Kidney capillary endothelial cell (primary cell): Measurements from ENCODE around the gene CFAP43.

Source experiments
- DNase-seq: peaks from one replicate; pipeline ENCODE4 v3.0.0-alpha.2; 2018; ENCODE audit warnings: low spot score

Gene CFAP43, protein sequence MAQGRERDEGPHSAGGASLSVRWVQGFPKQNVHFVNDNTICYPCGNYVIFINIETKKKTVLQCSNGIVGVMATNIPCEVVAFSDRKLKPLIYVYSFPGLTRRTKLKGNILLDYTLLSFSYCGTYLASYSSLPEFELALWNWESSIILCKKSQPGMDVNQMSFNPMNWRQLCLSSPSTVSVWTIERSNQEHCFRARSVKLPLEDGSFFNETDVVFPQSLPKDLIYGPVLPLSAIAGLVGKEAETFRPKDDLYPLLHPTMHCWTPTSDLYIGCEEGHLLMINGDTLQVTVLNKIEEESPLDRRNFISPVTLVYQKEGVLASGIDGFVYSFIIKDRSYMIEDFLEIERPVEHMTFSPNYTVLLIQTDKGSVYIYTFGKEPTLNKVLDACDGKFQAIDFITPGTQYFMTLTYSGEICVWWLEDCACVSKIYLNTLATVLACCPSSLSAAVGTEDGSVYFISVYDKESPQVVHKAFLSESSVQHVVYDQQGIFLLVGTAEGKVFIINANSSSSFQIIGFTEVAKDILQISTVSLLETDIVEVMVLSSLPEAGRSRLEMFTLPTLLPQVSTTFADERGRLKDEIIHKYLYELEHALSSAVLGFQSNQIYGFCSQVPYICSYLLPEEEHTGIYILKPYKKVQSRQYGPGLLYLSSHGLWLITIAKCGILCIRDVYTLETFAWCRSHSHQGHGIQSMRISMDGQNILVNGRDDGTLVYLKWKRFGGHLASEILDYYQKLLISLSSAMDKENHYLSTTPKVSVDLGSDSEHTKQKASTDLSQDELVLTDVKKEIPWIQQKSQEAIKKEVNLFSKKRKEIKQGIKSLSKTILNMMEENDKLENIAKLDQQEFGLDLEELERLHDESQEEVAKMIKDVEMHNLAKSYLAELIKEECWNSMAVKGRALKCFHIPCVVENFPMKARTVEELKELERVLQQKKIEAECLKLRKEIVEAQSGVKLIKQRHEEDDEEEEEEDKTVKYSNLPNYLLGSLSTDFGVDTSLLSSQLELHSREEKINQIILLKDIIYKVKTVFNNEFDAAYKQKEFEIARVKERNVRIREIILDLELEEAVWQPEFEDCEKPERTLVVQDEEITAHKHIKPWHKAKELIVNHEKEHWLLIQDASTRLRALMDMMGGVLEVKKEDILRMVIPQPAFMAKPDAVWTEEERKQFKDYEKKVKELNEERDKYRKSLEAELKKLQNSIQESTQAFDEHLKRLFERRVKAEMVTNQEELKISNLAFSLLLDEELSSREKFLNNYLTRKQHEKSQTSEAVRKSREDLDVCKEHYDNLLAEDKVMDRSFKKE (N-terminal part only)

DNA sequence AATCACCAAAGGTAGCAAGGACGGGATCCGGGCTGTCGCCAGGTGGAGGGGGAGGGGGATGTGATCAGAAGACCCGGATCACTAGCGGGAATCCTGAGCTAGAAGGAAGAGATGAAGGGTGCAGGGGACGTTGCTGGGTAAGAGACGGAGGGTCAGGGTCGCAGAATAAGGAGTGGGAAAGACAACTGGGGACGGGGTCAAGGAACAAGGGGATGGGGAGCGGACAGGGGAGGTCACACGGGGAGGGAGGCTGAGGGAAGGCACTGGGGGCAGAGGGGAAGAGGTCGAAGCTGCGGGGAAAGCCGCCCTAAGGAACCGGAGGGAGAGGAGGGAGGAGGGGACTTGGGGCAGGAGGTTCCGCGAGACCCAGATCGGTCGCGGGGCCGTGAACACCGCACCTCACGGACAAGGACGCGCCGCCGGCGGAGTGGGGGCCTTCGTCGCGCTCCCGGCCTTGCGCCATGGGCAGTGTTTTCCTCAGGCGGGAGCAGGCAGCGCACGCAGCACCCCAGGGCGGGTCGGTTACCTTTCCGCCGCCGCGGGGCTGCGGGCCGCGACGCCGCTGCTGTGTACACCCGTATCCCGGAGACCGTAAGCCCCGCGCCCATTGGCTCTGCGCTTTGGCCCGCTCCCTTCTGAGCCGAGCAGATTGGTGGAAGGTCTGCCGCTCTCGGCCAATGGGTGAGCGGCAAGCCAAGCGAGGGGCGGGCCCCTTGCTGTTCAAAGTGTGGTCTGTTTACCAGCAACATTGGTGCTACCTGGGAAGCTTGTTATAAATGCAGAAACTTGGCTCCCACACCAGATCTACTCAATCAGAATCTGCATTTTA lies at the start of gene CFAP43:
Gene CFAP43 (minus strand): TSS at position 581 of the 829 bp plus-strand sequence. CDS start 118 bp downstream, at position 463.
- DNase-seq, result peak; percentile 88

- DNase-seq, result no peak
Measured at GRCh38 chr10:104281694-104282093, 49.5 kb upstream of the CFAP43 start.

GRCh38 chr10:104279550-104280259 lies 47.5 kb upstream of the CFAP43 start:
- no peak for DNase-seq

DNA sequence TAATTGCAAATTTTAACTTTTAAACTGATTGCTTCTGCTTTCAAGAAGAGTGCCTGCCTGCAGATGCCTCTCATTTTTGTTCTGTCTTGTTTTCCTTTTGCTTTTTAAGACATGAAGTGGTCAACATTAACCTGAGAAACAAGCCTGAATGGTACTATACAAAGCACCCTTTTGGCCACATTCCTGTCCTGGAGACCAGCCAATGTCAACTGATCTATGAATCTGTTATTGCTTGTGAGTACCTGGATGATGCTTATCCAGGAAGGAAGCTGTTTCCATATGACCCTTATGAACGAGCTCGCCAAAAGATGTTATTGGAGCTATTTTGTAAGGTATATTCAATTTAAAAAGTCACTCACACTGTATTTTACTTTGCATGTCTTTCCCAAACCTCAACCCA lies 45.6 kb upstream of the CFAP43 start:
- DNase-seq, result no peak

GRCh38 chr10:104276192-104276591 lies 44.0 kb upstream of the CFAP43 start:
- no peak for DNase-seq

GRCh38 chr10:104274762-104275721 lies 42.9 kb upstream of the CFAP43 start:
- DNase-seq, result no peak

GRCh38 chr10:104273899-104274575 lies 41.9 kb upstream of the CFAP43 start:
- DNase-seq, result no peak

GRCh38 chr10:104273286-104273685 lies 41.1 kb upstream of the CFAP43 start:
- no peak for DNase-seq

GRCh38 chr10:104268713-104269645 lies 36.8 kb upstream of the CFAP43 start, which contains the start of gene GSTO2:
TSS of gene GSTO2 (plus strand) at chr10:104269184. CDS start at chr10:104274916, 5,732 bp downstream.
- DNase-seq, result peak; percentile 90

GRCh38 chr10:104268405-104268712 lies 36.2 kb upstream of the CFAP43 start:
- DNase-seq, result no peak

GRCh38 chr10:104267721-104268404 lies 35.7 kb upstream of the CFAP43 start:
- DNase-seq, result no peak

DNA sequence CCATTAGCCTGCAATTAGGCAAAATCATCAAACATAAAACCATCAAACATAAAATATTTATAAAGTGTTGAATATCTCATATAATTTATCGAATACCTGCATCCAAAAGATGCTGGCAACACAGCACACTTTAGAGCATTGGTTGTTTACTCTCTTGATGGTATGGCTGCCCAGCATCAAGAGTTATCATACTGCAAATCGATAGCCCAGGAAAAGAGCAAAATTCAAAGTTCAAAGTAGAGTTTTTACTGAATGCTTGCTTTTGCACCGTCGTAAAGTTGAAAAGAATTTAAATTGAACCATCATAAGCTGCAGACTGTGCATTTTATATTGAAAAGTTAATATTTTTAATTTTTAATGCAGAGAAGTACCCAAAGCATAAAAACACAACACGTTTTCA lies 32.6 kb upstream of the CFAP43 start:
- DNase-seq, result no peak

GRCh38 chr10:104262055-104262454 lies 29.9 kb upstream of the CFAP43 start:
- DNase-seq, result no peak

DNA sequence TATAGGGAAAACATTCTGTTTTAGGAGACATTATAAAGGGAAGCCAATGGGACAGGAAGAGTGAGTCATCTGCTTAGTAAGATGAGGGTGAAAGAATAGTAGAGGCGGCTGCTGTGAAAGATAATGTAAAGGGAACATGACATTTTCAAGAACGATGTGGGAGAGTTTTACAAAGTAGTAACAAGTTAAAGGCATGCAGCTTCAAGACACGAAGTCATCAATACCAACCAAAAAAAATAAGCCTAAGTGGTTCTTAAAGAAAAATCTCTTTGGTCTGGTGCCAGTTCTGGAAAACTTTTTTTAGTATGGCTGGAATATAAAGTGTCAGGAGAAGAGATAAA lies 28.6 kb upstream of the CFAP43 start:
- peak; percentile 81 for DNase-seq

- DNase-seq, result no peak
Measured at GRCh38 chr10:104259999-104260774, 28.0 kb upstream of the CFAP43 start.

- no peak for DNase-seq
Measured at GRCh38 chr10:104259456-104259855, 27.3 kb upstream of the CFAP43 start.
